ENCODE measurements around the gene PDC. TPM values are rescaled to one million over a fixed set of nuclear protein-coding genes. Genes with fewer than 3 reads are reported as not detected.
"Not testable (repeated sequence)": the region's sequence is repeated elsewhere in the genome, so short reads cannot be mapped to it uniquely, and the experiment has no call there.

Gene PDC
- total RNA-seq, 4 donors from 2014 or later, result not detected

- no peak for ATAC-seq (ENCODE audit: low FRiP score)
- DNase-seq (ENCODE audit: low spot score), result no peak
- TF ChIP-seq, protein P1, sequence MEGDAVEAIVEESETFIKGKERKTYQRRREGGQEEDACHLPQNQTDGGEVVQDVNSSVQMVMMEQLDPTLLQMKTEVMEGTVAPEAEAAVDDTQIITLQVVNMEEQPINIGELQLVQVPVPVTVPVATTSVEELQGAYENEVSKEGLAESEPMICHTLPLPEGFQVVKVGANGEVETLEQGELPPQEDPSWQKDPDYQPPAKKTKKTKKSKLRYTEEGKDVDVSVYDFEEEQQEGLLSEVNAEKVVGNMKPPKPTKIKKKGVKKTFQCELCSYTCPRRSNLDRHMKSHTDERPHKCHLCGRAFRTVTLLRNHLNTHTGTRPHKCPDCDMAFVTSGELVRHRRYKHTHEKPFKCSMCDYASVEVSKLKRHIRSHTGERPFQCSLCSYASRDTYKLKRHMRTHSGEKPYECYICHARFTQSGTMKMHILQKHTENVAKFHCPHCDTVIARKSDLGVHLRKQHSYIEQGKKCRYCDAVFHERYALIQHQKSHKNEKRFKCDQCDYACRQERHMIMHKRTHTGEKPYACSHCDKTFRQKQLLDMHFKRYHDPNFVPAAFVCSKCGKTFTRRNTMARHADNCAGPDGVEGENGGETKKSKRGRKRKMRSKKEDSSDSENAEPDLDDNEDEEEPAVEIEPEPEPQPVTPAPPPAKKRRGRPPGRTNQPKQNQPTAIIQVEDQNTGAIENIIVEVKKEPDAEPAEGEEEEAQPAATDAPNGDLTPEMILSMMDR (IDR thresholded peaks at IDR 0.05), result no peak
These were observed 51.8 kb downstream of the PDC start for GRCh38 chr1:186409091-186409490.

DNA sequence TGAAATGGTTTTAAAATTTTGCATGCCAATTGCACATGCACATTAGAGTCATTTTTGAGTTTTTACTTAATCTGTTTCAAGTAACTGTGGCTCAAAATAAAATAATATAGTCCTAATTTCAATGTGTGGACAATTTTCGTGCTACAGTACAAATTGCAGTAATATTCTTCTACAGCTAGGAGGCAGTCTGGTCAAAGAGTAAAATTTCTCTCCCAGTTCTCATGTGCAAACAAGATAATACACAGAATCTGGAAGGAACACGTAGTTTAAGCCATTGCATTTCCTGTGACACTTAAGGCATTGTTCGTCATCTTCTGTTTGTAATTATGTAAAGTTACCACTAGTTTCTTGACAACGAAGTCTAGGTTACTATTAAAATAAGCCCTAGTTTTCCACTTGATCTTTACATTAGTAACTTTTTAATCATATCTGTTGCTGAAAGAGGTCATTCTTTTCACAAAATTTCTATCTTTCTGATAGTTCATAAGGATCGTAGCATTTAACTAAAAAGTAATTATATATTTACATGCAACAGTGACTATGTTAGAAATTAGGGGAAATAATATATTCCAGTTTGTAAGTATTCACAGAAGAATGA, 56.4 kb downstream of the PDC start:
- ATAC-seq (ENCODE audit: low FRiP score) (no peak), DNase-seq (ENCODE audit: low spot score) (no peak)
- TF ChIP-seq, protein P1 (IDR thresholded peaks at IDR 0.05), result peak in 2 of 3 donors; percentile 34 to 43

- DNase-seq (ENCODE audit: low spot score) (no peak), ATAC-seq (ENCODE audit: low FRiP score) (no peak)
- TF ChIP-seq, protein P1 (IDR thresholded peaks at IDR 0.05), result no peak
These were observed 57.3 kb downstream of the PDC start for GRCh38 chr1:186403632-186404031.

DNA sequence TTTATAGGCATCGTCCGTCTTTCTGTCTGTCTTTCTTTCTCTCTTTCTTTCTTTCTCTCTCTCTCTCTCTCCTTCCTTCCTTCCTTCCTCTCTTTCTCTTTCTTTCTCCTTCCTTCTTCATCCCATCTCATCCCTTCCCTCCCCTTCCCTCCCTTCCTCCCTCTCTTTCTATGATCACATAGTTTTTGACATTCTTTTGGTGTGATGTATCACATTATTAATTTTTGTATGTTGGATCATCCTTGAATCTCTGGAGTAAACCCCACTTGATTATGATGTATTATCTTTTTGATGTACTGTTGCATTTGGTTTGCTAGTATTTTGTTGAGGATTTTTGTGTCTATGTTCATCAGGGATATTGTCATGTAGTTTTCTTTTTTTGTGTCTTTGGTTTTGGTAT, 59.5 kb downstream of the PDC start:
- not testable (repeated sequence) for DNase-seq (ENCODE audit: low spot score); ATAC-seq (ENCODE audit: low FRiP score)

Other genes with a start within 250 kb of the PDC start
- gene PRG4, start 164.8 kb downstream of the PDC start, total RNA-seq, result 100 to 1,000 TPM in 2 of 4 donors, 10 to 100 TPM in 1, 1 to 10 TPM in 1; 2.0 to 398 (median 112) TPM
- gene TPR, start 85.9 kb downstream of the PDC start, total RNA-seq, result 100 to 1,000 TPM in 1 of 4 donors, 10 to 100 TPM in 3; 67.2 to 105 (median 78.8) TPM
- gene ODR4, start 85.3 kb downstream of the PDC start, total RNA-seq, result 10 to 100 TPM; 16.9 to 20.8 (median 19.2) TPM
- 10 to 100 TPM in 2 of 4 donors, 1 to 10 TPM in 2; 2.8 to 44.9 (median 12.9) TPM for gene PTGS2, start 219.3 kb upstream of the PDC start, total RNA-seq

Measured in omental fat pad (tissue), 4 donors.